ENCODE measurements around the gene ABLIM2.
A peak's percentile ranks its signal among the peaks of the same experiment; 100 is the strongest.

Gene ABLIM2

GRCh38 chr4:7966281-7967062 lies 192.1 kb downstream of the ABLIM2 start:
- Histone ChIP-seq H3K27me3 (ENCODE audit: insufficient read depth, low read length) (no peaks in the 10 kb centered on the region), H3K27ac (ENCODE audit: low read depth, low read length) (no peak overlapping the region)

GRCh38 chr4:7964890-7965662 lies 193.5 kb downstream of the ABLIM2 start:
- no peak overlapping the region for H3K4me3 ChIP-seq (ENCODE audit: low read depth, low read length)
- peaks cover 43% of the 10 kb centered on the region for H3K4me1 ChIP-seq (ENCODE audit: control insufficient read depth, insufficient read depth, low read length, unreplicated experiment)
- H3K27ac ChIP-seq (ENCODE audit: low read depth, low read length), result no peak overlapping the region; the same call in 1 of the 2 replicates

More at GRCh38 chr4:7966281-7967062, 192.1 kb downstream of the ABLIM2 start:
- Histone ChIP-seq H3K36me3 (ENCODE audit: insufficient read depth, low read length) (no peaks in the 10 kb centered on the region), H3K79me2 (ENCODE audit: control insufficient read depth, insufficient read depth, low read length, unreplicated experiment) (no peaks in the 10 kb centered on the region), H3K4me3 (ENCODE audit: low read depth, low read length) (no peak overlapping the region), H2AFZ (ENCODE audit: low read length, unreplicated experiment) (no peak overlapping the region), H3K4me1 (ENCODE audit: control insufficient read depth, insufficient read depth, low read length, unreplicated experiment) (peaks cover 32% of the 10 kb centered on the region)

DNA sequence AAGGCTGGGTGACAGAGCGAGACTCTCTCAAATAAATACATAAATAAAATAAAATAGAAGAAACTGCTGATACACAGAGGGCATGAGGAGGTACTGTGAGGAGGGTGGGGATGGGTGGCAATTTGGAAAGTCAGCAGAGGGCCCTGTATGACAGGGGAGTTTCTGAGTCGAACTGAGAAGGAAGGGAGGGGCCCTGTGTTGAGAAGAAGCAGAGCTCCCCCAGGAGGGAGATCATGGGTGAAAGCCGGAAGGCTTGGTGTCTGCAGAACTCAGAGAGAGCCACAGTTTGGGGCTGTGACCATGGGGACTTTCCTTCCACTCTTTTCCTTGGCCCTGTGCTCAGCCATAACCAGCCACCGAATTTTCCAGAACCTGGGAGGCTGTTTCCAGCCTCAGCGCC lies 194.2 kb downstream of the ABLIM2 start:
- peaks cover 40% of the 10 kb centered on the region for H3K4me1 ChIP-seq (ENCODE audit: control insufficient read depth, insufficient read depth, low read length, unreplicated experiment)
- H3K36me3 ChIP-seq (ENCODE audit: insufficient read depth, low read length), result no peaks in the 10 kb centered on the region
- H3K4me3 ChIP-seq (ENCODE audit: low read depth, low read length), result no peak overlapping the region
- no peaks in the 10 kb centered on the region for H3K27me3 ChIP-seq (ENCODE audit: insufficient read depth, low read length)
- no peaks in the 10 kb centered on the region for H3K79me2 ChIP-seq (ENCODE audit: control insufficient read depth, insufficient read depth, low read length, unreplicated experiment)
- H3K27ac ChIP-seq (ENCODE audit: low read depth, low read length), result no peak overlapping the region; the same call in 1 of the 2 replicates
- no peak overlapping the region for H2AFZ ChIP-seq (ENCODE audit: low read length, unreplicated experiment)

More at GRCh38 chr4:7964890-7965662, 193.5 kb downstream of the ABLIM2 start:
- no peaks in the 10 kb centered on the region for H3K27me3 ChIP-seq (ENCODE audit: insufficient read depth, low read length)
- no peaks in the 10 kb centered on the region for H3K36me3 ChIP-seq (ENCODE audit: insufficient read depth, low read length)
- H2AFZ ChIP-seq (ENCODE audit: low read length, unreplicated experiment), result no peak overlapping the region
- no peaks in the 10 kb centered on the region for H3K79me2 ChIP-seq (ENCODE audit: control insufficient read depth, insufficient read depth, low read length, unreplicated experiment)

GRCh38 chr4:7963691-7964090 lies 194.9 kb downstream of the ABLIM2 start:
- Histone ChIP-seq H3K27me3 (ENCODE audit: insufficient read depth, low read length) (no peaks in the 10 kb centered on the region), H3K4me3 (ENCODE audit: low read depth, low read length) (no peak overlapping the region), H2AFZ (ENCODE audit: low read length, unreplicated experiment) (no peak overlapping the region), H3K4me1 (ENCODE audit: control insufficient read depth, insufficient read depth, low read length, unreplicated experiment) (peaks cover 36% of the 10 kb centered on the region), H3K79me2 (ENCODE audit: control insufficient read depth, insufficient read depth, low read length, unreplicated experiment) (no peaks in the 10 kb centered on the region), H3K27ac (ENCODE audit: low read depth, low read length) (no peak overlapping the region), H3K36me3 (ENCODE audit: insufficient read depth, low read length) (no peaks in the 10 kb centered on the region)

DNA sequence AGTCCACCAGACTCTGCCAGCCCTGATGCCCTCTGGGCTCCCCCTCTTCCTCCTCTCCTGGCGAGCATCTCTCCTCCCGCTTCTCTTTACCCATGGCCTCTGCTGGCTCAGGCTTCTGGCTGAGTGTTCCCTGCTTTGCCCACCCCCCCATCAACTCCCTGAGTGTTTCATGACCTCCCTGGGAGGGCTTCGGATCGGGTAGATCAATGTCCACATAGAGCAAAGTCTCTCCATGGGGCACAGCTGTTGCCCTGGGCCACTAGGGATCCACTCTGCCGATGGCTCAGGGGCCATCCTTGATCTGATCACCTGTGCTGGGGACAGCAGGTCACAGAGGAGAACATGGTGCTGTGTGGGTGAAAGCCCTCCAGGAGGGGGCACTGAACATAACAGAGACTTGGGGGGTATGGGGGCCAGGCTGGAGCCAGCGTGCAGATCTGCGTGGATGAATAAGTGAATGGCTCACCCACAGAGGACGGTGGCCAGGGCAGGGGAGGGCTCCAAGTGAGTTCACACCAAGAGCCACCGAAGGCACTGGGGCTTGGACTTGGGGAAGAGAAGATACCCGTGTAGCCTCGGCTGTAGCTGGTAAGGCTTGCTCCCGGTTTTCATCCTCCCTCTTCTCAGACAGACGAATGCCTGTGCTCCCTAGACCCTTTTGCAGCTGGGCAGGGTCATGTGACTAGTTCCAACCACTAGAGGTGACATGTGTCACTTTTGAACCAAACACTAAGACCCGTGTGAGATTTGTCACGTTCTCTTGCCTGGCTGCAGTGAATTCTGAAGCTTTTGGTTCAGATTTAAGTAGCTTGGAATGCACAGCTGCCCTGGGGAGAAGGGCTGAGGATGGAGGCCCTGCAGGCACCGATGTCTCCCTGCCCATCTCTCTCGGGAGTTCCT lies 195.8 kb downstream of the ABLIM2 start:
- no peak overlapping the region for H3K4me3 ChIP-seq (ENCODE audit: low read depth, low read length)
- H3K36me3 ChIP-seq (ENCODE audit: insufficient read depth, low read length), result no peaks in the 10 kb centered on the region
- H3K79me2 ChIP-seq (ENCODE audit: control insufficient read depth, insufficient read depth, low read length, unreplicated experiment), result no peaks in the 10 kb centered on the region
- H3K4me1 ChIP-seq (ENCODE audit: control insufficient read depth, insufficient read depth, low read length, unreplicated experiment), result peaks cover 33% of the 10 kb centered on the region
- H3K27ac ChIP-seq (ENCODE audit: low read depth, low read length), result no peak overlapping the region
- H3K27me3 ChIP-seq (ENCODE audit: insufficient read depth, low read length), result no peaks in the 10 kb centered on the region
- no peak overlapping the region for H2AFZ ChIP-seq (ENCODE audit: low read length, unreplicated experiment)

DNA sequence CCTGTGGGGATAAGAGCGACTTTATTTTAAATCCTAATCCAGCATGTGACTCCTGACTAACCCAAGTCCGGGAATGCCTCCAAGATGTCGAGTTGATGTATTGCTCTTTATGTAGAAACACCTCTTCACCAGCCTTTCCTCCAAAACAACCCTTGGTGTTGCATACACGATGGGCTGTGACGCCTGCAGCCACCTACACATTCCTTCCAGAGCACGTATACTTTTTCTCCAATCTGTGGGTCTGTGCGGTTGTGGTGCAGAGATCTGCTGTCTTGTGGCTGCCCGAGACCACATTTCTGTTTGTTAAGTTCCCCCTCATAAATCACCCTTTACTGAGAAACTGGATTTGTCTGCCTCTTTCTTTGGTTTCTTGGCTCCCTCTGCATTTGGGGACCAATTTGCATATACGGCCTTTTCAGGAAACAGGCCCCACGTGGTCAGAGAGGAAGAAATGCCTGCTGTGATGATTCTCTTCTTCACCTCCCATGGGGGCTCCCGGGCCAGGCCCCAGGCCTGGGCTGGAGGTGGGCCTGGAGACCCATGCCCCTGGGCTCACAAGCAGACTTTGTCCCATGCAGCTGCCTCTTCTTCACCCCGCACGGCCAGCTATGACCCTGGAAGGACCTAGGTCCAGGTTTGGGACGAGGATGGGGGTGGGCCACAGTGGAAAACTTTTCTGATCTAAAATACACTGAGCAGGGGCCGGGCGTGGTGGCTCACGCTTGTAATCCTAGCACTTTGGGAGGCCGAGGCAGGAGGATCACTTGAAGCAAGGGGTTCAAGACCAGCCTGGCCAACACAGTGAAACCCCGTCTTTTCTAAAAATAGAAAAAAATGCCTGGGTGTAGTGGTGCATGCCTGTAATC lies 197.6 kb downstream of the ABLIM2 start:
- Histone ChIP-seq H3K27me3 (ENCODE audit: insufficient read depth, low read length) (no peaks in the 10 kb centered on the region), H3K4me3 (ENCODE audit: low read depth, low read length) (no peak overlapping the region), H2AFZ (ENCODE audit: low read length, unreplicated experiment) (peak overlapping the region; percentile 56), H3K4me1 (ENCODE audit: control insufficient read depth, insufficient read depth, low read length, unreplicated experiment) (peaks cover 41% of the 10 kb centered on the region), H3K27ac (ENCODE audit: low read depth, low read length) (peak overlapping the region; percentile 85), H3K79me2 (ENCODE audit: control insufficient read depth, insufficient read depth, low read length, unreplicated experiment) (no peaks in the 10 kb centered on the region), H3K36me3 (ENCODE audit: insufficient read depth, low read length) (no peaks in the 10 kb centered on the region)

GRCh38 chr4:7960017-7960789 lies 198.4 kb downstream of the ABLIM2 start:
- Histone ChIP-seq H3K4me3 (ENCODE audit: low read depth, low read length) (no peak overlapping the region), H3K36me3 (ENCODE audit: insufficient read depth, low read length) (no peaks in the 10 kb centered on the region), H2AFZ (ENCODE audit: low read length, unreplicated experiment) (no peak overlapping the region), H3K27me3 (ENCODE audit: insufficient read depth, low read length) (no peaks in the 10 kb centered on the region), H3K4me1 (ENCODE audit: control insufficient read depth, insufficient read depth, low read length, unreplicated experiment) (peaks cover 40% of the 10 kb centered on the region), H3K27ac (ENCODE audit: low read depth, low read length) (peak overlapping the region; percentile 85), H3K79me2 (ENCODE audit: control insufficient read depth, insufficient read depth, low read length, unreplicated experiment) (no peaks in the 10 kb centered on the region)

- Histone ChIP-seq H3K27me3 (ENCODE audit: insufficient read depth, low read length) (no peaks in the 10 kb centered on the region), H3K27ac (ENCODE audit: low read depth, low read length) (no peak overlapping the region), H3K4me3 (ENCODE audit: low read depth, low read length) (no peak overlapping the region)
Observed at GRCh38 chr4:7959078-7959477, 199.5 kb downstream of the ABLIM2 start.

DNA sequence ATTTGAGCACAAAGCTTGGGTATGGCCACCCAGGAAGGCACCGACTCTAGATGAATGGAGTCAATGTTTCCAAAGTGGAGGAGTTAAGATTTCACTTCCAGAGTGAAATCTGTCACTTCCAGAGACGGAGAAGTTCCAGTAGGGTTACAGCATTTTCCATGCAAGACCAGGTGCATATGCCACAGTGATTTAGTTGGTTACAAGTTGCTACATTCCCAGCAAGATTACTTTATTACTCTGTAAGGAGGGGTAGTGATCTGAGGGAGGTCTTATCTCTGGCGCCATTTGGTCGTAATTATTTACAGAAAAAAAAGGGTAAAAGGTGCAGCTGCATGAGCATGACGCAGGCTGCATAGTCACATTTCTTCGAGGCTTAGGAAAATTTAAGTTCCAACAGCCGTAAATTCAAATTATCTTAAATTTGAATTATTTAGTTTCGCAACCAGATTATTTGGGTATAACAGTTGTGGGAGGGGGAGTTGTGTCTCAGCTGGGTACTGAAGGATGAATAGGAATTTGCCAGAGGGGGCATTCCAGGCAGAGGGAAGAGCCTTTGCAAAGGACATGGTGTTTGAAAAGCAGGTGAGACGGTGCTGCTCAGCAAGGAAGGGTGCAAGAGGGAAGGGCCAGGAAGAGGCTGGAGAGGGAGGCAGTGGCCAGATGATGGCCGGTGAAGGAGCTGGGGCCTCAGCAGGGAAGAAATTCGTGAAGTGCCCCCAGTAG lies 201.5 kb downstream of the ABLIM2 start:
- Histone ChIP-seq H3K4me1 (ENCODE audit: control insufficient read depth, insufficient read depth, low read length, unreplicated experiment) (peaks cover 33% of the 10 kb centered on the region), H3K27ac (ENCODE audit: low read depth, low read length) (peak overlapping the region; percentile 49; the same call in 1 of the 2 replicates), H2AFZ (ENCODE audit: low read length, unreplicated experiment) (peak overlapping the region; percentile 79), H3K79me2 (ENCODE audit: control insufficient read depth, insufficient read depth, low read length, unreplicated experiment) (no peaks in the 10 kb centered on the region), H3K27me3 (ENCODE audit: insufficient read depth, low read length) (no peaks in the 10 kb centered on the region), H3K4me3 (ENCODE audit: low read depth, low read length) (no peak overlapping the region), H3K36me3 (ENCODE audit: insufficient read depth, low read length) (no peaks in the 10 kb centered on the region)

More at GRCh38 chr4:7959078-7959477, 199.5 kb downstream of the ABLIM2 start:
- Histone ChIP-seq H3K36me3 (ENCODE audit: insufficient read depth, low read length) (no peaks in the 10 kb centered on the region), H3K4me1 (ENCODE audit: control insufficient read depth, insufficient read depth, low read length, unreplicated experiment) (peaks cover 33% of the 10 kb centered on the region), H2AFZ (ENCODE audit: low read length, unreplicated experiment) (no peak overlapping the region), H3K79me2 (ENCODE audit: control insufficient read depth, insufficient read depth, low read length, unreplicated experiment) (no peaks in the 10 kb centered on the region)

All from ACC112 (cell line).